Fibroblast of the aortic adventitia (primary cell): ENCODE data around the gene MADCAM1. TPM values are rescaled to one million over a fixed set of nuclear protein-coding genes. Genes with fewer than 3 reads are reported as not detected.

Experiments used
- DNase-seq: peaks from one replicate; pipeline ENCODE4 v3.0.0-alpha.2; 2010; ENCODE audit warnings: low read depth
- H3K4me3 ChIP-seq: 2 replicates; pipeline ENCODE4 v1.5.1; 2011; ENCODE audit warnings: low read depth, mild to moderate bottlenecking, control low read depth, low read length, moderate library complexity
- CTCF ChIP-seq: IDR thresholded peaks from 2 replicates; pipeline ENCODE4 v1.5.1; 2011; ENCODE audit warnings: mild to moderate bottlenecking, low read length, control low read depth, inconsistent platforms; ENCODE audit not compliant: insufficient read depth
- total RNA-seq: library from RNA; depleted of rRNA; stranded (reverse); fragments of >200 nt; gene quantifications from 2 replicates; pipeline ENCODE4 v1.2.3, GENCODE V29; 2012; ENCODE audit warnings: low replicate concordance

MADCAM1 gene
- total RNA-seq, 1 donor = 0.18 TPM

GRCh38 chr19:492091-492531 lies 4.2 kb upstream of the MADCAM1 start:
- DNase-seq = peak; percentile 11
- TF ChIP-seq CTCF = no peak
- no peak overlapping the region for H3K4me3 ChIP-seq

- H3K4me3 ChIP-seq = no peak overlapping the region
- TF ChIP-seq CTCF = no peak
- no peak for DNase-seq
These were observed 2.7 kb upstream of the MADCAM1 start for GRCh38 chr19:493391-494170.

DNA sequence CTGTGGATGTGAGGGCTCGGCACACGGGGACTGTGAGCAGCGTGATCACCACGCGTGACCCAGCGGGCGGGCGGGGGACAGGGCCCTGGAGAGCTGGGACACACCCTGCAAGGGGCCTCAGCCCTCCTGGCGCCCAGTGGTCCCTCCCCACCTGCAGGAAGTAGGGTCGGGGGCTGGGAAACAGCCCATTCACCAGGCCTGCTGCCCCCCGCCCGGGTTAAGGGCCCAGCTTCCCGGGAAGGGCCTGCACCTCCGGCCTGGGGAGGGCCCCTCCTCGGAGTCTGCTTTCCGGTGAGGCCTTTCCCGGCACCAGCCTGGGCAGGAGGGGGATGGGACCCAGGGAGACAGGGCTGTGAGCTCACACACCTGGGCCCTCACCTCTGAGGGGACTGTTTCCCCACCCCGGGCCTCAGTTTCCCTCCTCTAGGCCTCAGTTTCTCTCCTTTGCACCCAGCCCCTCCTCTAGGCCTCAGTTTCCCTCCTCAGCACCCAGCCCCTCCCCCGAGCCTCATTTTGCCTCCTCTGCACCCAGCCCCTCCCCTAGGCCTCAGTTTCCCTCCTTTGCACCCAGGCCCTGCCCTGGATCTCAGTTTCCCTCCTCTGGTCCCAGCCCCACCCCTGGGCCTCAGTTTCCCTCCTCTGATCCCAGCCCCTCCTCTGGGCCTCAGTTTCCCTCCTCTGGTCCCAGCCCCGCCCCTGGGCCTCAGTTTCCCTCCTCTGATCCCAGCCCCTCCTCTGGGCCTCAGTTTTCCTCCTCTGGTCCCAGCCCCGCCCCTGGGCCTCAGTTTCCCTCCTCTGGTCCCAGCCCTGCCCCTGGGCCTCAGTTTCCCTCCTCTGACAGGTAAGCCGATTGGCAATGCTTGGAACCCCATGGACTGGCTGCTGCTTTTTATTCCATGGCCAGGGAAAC lies 1.9 kb upstream of the MADCAM1 start:
- H3K4me3 ChIP-seq = no peak overlapping the region
- no peak for TF ChIP-seq CTCF
- DNase-seq = no peak

- no peak for DNase-seq
- TF ChIP-seq CTCF = no peak
- no peak overlapping the region for H3K4me3 ChIP-seq
These were observed 1.2 kb upstream of the MADCAM1 start for GRCh38 chr19:495081-495401.

DNA sequence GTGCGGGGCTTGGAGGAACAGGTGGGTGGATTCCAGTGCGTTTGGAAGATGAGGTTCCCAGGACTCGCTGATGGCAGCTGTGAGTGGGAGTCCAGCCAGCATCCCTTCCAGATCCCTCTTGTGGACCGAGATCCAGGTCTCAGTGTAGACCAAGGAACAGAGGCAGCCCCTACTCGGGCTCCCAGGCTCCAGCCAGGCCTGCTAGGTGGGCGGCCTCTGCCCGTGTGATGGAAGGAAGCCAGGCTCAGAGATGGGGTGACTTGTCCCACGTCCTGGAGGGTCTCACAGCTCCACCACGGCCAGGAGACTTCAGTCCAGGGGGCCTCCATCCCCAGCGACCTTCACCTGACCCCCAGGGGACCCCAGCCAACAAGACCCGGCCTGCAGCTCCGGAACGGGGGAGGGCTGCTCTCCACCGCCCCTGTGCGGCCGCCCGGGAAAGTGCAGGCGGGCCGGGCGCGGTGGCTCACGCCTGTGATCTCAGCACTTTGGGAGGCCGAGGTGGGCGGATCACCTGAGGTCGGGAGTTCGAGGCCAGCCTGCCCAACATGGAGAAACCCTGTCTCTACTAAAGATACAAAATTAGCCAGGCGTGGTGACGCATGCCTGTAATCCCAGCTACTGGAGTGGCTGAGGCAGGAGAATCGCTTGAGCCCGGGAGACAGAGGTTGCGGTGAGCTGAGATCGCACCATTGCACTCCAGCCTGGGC lies 729 bp upstream of the MADCAM1 start:
- DNase-seq = peak; percentile 26
- H3K4me3 ChIP-seq = no peak overlapping the region
- peak; percentile 76 for TF ChIP-seq CTCF

GRCh38 chr19:496986-497385 lies 700 bp downstream of the MADCAM1 start:
- H3K4me3 ChIP-seq = no peak overlapping the region
- TF ChIP-seq CTCF = no peak
- no peak for DNase-seq
